NCI-H524 (cell line): ENCODE results near the gene DUSP9.

ENCODE experiments used
- DNase-seq, 2 experiments: peaks; one replicate each; lab custom pipeline; 2025; lab: John Stamatoyannopoulos, UW

The DUSP9 gene

GRCh38 chrX:153637121-153638040, 9.6 kb upstream of the DUSP9 start:
- DNase-seq = no peak

- DNase-seq = no peak
Measured at GRCh38 chrX:153638041-153638371, 9.0 kb upstream of the DUSP9 start.

GRCh38 chrX:153638436-153639176, 8.4 kb upstream of the DUSP9 start:
- DNase-seq = peak in 1 of 2 experiments; percentile 68

- peak in 1 of 2 experiments; percentile 28 for DNase-seq
Measured at GRCh38 chrX:153639177-153640044, 7.6 kb upstream of the DUSP9 start.

GRCh38 chrX:153640045-153640686, 6.8 kb upstream of the DUSP9 start:
- peak in 1 of 2 experiments; percentile 49 for DNase-seq

- DNase-seq = peak in 1 of 2 experiments; percentile 13
Measured at GRCh38 chrX:153640736-153641575, 6.0 kb upstream of the DUSP9 start.

- DNase-seq = no peak
Measured at GRCh38 chrX:153641627-153642026, 5.4 kb upstream of the DUSP9 start.

- peak in 1 of 2 experiments; percentile 43 for DNase-seq
Measured at GRCh38 chrX:153642051-153642654, 4.8 kb upstream of the DUSP9 start.

- peak; percentile 39 to 51 for DNase-seq
Measured at GRCh38 chrX:153642655-153643430, 4.2 kb upstream of the DUSP9 start.

- peak in 1 of 2 experiments; percentile 45 for DNase-seq
Measured at GRCh38 chrX:153643431-153644351, 3.3 kb upstream of the DUSP9 start.

GRCh38 chrX:153644356-153645125, 2.5 kb upstream of the DUSP9 start:
- DNase-seq = peak in 1 of 2 experiments; percentile 54

- no peak for DNase-seq
Measured at GRCh38 chrX:153645151-153645550, 1.9 kb upstream of the DUSP9 start.

GRCh38 chrX:153645921-153646488, 998 bp upstream of the DUSP9 start:
- no peak for DNase-seq

GRCh38 chrX:153647461-153648357, 706 bp downstream of the DUSP9 start:
- no peak for DNase-seq

GRCh38 chrX:153648358-153649177, 1.6 kb downstream of the DUSP9 start:
- DNase-seq = no peak
